ENCODE data around the gene SSR4.

SSR4 gene

DNA sequence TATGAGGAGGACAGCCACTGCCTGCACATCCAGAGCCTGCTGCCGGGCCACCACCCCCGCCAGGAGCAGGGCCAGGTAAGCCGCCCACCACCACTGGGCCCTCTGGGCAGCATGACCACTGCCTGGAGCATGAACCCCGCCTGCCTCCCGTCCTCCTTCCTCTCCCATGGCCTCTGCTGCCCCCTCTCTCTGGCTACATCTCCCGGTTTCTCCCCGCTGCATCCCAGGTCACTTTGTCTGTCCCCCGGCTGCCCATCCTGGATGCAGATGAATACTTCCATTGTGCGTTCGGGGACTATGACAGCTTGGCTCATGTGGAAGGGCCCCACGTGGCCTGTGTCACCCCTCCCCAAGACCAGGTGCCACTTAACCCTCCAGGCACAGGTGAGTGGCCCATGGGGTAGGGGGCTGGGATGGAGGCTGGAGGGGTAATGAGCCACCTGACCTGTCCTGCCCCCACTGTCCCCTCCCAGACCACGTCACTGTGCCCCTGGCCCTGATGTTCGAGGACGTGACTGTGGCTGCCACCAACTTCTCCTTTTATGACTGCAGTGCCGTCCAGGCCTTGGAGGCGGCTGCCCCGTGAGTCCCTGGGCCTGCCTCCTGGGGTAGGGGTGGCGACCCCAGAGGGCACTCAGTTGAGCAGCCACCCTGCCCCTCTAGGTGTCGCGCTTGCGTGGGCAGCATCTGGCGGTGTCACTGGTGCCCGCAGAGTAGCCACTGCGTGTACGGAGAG, 24.4 kb upstream of the SSR4 start:
- DNase-seq: no peak

DNA sequence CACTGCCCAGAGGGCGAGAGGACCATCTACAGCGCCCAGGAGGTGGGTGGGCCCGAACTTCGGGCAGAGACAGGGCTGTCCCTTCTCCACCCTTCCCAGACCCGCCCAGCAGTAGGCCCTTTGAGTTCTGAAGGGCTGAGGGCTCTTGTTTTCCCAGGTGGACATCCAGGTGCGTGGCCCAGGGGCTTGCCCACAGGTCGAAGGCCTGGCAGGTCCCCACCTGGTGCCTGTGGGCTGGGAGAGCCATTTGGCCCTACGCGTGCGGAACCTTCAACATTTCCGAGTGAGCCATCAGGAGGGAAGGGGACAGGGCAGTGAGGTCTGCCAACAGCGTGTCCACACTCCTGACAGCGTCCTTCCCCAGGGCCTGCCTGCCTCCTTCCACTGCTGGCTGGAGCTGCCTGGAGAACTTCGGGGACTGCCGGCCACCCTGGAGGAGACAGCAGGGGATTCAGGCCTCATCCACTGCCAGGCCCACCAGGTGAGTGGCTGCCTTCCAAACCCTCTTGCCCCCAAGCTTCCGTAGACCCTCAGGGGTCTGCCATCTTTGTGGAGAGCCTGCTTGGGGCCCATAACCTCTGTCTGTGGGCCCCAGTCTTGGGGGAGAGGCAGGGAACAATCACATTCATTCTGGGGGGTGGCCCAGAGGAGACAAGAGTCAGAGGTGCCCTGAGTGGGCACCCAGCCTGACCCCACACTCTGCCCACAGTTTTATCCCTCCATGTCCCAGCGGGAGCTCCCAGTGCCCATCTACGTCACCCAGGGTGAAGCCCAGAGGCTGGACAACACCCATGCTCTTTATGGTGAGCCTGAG, 23.7 kb upstream of the SSR4 start:
- DNase-seq: no peak

DNA sequence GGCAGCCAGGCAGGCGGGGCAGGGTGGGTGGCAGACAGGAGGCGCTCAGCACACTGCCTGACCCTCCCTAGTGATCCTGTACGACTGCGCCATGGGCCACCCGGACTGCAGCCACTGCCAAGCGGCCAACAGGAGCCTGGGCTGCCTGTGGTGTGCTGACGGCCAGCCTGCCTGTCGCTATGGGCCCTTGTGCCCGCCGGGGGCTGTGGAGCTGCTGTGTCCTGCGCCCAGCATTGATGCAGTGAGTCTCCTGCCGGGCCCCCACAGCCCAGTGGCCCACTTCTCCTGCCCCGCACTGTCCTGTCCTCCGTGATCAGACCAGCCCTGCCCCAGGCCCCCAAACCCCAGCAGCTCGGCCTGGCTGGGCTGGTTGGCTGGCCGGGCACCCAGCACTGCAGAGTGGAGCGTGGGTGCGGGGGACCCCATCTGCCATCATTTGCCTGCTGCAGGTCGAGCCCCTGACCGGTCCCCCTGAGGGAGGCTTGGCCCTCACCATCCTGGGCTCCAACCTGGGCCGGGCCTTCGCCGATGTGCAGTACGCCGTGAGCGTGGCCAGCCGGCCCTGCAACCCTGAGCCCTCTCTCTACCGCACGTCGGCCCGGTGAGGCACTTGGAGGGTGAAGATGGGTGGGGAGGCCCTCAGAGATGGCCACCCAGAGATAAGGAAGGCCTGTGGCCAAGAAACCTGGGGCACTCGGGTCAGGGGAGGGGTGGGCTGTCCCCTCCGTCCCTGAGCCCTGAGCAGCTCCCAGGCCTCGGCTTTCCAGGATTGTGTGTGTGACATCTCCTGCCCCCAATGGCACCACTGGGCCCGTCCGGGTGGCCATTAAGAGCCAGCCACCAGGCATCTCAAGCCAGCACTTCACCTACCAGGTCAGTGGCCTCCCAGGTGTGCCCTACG, 22.8 kb upstream of the SSR4 start:
- no peak for DNase-seq

DNA sequence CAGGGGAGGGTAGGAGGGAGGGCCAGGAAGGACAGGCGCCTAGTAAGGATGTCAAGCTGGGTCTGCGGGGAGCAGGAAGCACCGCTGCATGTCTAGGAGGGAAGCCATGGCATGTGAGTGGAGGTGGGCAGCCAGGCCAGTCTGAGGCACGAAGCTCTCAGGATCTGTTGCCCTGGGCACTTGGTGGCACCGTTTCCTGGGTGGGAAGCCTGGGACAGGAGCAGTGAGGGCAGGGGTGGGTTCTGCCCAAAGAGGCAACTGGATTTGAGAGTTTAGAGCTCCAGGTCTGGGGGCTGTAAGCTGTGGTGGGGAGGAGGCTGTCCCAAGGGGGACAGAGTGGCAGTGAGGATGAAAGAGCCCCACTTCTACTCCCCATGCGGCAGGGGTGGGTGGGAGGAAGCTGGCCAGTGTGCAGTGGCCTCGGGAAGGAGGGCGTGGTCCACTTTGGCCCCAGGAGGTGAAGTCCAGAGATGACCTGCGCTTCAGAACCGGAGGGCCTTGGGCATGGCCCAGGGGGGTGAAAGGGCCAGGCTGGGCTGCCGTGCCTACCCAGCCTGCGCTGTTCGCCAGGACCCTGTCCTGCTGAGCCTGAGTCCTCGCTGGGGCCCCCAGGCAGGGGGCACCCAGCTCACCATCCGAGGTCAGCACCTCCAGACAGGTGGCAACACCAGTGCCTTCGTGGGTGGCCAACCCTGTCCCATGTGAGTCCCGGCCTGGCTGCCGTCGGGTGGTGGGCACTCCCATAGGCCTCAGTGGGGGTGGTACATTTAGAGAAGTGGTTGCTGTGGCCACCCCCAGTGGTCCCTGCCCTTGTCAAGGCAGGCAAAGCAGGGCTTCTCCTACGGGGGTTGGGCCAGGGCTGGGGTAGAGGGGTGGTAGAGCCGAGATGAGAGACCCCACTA, 21.9 kb upstream of the SSR4 start:
- no peak for DNase-seq

DNA sequence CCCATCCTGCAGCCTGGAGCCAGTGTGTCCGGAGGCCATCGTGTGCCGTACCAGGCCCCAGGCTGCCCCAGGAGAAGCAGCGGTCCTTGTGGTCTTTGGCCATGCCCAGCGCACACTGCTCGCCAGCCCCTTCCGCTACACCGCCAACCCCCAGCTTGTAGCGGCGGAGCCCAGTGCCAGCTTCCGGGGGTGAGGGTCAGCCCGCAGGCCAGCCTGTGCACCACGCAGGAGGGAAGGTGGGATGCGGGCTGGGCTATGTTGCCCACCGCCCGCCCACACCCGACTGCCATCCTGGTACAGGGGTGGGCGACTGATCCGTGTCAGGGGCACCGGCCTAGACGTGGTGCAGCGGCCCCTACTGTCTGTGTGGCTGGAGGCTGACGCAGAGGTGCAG, 21.3 kb upstream of the SSR4 start:
- no peak for DNase-seq

DNA sequence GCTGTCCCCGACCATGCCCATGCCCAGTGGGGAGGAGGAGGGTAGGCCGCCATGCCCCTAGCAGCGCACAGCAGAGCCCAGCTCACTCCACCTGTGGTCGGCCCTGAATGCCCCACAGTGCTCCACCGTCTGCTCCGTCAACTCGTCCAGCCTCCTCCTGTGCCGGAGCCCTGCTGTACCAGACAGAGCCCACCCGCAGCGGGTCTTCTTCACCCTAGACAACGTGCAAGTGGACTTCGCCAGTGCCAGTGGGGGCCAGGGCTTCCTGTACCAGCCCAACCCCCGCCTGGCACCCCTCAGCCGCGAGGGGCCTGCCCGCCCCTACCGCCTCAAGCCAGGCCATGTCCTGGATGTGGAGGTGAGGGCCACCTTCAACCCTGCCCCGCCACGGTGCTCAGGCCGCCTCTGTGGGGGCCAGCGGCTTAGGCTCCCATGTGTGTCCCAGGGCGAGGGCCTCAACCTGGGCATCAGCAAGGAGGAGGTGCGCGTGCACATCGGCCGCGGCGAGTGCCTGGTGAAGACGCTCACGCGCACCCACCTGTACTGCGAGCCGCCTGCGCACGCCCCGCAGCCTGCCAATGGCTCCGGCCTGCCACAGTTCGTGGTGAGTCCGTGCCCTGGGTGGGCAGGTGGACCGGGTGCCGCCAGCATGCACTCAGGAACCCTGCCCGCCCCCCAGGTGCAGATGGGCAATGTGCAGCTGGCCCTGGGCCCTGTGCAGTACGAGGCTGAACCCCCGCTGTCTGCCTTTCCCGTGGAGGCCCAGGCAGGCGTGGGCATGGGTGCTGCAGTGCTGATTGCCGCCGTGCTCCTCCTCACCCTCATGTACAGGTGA, 20.5 kb upstream of the SSR4 start:
- no peak for DNase-seq

DNA sequence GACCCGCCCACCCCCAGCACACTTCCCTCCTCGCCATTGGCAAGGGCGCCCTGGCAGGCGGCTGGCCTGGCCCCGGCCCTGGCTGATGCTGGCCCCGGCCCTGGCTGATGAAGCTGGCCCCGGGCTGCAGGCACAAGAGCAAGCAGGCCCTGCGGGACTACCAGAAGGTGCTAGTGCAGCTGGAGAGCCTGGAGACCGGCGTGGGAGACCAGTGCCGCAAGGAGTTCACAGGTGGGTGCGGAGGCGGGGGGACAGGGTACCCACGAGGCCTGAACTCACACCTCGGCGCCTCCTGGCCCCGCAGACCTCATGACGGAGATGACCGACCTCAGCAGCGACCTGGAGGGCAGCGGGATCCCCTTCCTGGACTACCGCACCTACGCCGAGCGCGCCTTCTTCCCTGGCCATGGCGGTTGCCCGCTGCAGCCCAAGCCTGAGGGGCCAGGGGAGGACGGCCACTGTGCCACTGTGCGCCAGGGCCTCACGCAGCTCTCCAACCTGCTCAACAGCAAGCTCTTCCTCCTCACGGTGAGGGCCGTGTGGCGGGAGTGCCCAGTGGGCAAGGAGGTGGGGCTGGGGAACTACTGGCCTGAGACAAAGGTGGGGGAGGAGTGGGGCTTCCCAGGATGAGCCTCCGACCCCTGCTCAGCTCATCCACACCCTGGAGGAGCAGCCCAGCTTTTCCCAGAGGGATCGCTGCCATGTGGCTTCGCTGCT, 19.7 kb upstream of the SSR4 start:
- no peak for DNase-seq

DNA sequence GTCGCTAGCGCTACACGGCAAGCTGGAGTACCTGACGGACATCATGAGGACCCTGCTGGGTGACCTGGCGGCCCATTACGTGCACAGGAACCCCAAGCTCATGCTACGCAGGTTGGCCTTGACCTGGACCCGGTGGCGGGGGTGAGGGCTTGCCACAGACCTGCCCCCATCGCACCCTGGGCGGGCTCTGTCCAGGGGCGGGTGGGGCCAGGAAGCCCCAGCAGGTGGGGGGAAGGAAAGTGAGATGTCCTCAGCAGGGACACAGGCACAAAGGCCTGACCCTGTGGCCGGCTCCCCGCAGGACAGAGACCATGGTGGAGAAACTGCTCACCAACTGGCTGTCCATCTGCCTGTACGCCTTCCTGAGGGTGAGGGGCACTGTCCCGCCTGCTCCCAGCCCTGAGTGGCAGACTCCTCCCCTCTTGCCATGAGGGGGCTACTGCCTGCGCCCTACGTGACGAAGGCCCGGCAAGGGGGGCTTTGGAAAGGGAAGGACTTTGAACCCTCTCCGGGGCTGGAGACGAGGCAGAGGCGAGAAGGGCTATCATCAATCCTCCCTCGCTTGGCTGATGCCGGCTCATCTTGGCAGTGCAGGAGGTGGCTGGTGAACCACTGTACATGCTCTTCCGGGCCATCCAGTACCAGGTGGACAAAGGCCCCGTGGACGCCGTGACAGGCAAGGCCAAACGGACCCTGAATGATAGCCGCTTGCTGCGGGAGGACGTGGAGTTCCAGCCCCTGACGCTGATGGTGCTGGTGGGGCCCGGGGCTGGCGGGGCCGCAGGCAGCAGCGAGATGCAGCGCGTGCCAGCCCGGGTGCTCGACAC, 19.0 kb upstream of the SSR4 start:
- no peak for DNase-seq

DNA sequence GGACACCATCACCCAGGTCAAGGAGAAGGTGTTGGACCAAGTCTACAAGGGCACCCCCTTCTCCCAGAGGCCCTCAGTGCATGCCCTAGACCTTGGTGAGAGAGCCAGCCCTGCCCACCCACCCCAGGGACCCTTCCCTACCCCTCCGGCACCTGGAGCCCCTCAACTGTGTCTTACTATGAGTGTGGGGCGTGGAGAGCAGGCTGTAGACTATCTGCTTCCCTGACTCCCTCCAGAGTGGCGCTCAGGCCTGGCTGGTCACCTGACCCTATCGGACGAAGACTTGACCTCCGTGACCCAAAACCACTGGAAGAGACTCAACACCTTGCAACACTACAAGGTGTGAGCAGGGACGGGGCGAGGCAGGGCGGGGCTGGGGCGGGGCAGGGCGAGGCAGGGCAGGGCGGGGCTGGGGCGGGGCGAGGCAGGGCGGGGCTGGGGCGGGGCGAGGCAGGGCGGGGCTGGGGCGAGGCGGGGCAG, 18.3 kb upstream of the SSR4 start:
- DNase-seq: no peak

DNA sequence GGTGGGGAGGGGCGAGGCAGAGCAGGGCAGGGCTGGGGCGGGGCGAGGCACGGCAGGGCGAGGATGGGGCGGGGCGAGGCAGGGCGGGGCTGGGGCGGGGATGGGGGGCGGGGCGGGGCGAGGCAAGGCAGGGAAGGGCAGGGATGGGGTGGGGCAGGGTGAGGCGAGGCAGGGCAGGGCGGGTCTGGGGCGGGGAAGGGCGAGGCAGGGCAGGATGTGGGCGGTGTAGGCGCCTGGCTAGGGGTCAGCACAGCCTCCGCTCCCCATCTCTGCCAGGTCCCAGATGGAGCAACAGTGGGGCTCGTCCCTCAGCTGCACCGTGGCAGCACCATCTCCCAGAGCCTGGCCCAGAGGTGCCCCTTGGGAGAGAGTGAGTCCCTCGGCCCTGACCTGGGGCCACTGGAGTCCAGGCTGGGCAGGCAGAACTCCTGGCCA, 17.8 kb upstream of the SSR4 start:
- DNase-seq: no peak

DNA sequence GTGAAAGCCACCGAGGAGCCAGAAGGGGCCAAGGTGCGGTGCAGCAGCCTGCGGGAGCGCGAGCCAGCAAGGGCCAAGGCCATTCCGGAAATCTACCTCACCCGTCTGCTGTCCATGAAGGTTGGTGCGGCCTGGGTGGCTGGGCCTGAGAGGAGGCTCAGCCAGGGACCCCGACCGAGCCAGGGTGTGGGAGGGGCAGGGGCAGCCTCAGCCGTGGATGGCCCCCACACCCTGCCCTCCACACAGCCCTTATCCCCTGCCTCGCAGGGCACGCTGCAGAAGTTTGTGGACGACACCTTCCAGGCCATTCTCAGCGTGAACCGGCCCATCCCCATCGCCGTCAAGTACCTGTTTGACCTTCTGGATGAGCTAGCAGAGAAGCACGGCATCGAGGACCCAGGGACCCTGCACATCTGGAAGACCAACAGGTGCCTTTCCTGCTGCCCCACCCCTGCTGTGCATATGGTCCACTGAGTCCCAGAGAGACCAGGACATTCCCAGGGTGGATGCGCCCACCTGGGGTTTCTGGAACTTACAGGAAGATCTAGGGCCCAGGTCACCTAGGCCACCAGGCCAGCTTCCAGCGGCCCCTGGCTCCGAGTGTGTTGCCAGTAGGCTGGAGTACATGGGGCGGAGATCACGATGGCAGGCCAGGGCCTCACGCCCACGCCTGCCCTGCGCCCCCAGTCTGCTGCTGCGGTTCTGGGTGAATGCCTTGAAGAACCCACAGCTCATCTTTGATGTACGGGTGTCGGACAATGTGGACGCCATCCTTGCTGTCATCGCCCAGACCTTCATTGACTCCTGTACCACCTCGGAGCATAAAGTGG, 17.0 kb upstream of the SSR4 start:
- DNase-seq: no peak

DNA sequence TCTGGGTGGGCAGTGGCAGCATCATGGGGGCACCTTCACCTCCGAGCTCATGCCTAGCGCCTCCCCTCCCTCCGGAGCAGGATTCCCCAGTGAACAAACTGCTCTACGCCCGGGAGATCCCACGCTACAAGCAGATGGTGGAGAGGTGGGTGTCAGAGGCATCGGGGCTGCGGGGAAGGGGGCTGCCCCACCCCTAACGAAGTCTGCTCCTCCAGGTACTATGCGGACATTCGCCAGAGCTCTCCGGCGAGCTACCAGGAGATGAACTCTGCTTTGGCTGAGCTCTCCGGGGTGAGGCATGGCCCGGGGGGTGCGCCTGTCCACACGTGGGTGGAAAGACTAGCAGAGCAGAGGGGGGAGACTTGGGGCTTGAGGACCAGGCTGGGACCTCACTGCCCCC, 16.3 kb upstream of the SSR4 start:
- DNase-seq: no peak

DNA sequence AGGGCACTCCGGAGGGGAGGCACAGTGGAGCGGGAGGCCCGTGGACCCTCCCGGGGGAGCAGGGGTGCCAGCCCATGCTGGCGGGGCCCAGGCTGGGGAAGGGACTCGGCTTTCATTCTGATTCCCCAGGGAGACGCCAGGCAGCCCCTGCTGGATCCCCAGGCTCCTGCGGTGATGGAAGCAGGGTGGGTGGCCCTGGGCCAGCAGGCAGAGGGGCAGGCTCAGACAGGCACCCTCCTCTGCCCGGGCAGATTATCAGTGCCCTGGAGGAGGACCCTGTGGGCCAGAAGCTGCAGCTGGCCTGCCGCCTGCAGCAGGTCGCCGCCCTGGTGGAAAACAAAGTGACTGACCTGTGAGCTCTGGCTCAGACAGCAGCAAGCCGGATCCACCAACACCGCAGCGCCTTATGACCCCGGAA, 15.8 kb upstream of the SSR4 start:
- no peak for DNase-seq

DNA sequence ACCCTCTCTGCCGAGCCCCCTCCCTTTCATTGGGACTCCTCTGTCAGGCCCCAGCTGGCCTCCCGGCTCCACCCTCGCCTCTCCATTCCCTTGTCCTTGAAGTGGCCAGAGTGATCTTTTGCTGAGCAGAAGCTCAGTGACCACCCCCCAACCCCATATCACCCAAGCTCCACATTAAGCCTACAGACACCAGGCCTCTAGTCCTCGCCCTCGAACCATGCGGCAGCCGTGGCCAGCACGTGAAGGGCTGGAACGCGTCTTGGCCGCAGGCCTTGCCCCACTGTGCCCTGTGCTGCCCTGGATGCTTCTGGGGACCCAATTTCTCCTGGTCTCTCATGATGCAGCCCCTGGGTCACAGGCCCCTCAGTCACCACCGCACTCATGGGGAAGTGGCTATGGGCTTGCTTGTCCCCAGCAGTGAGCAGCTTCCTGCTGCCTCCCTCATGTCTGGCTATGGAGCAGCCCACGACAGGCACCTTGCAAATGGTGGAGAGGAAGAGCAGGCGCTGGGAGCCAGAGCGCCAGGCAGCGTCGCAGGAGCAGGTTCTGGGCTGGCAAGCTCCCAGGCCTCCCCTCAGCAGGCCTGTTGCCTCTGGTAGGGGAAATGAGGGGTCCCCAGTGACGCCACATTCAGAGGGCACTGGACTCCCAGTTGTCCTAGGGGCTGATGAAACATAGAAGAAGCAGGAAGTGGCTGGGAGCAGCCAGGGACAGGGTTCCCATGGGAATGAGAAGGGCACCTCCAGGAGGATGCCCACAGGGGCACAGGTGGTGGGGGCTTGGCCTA, 14.4 kb upstream of the SSR4 start:
- no peak for DNase-seq

DNA sequence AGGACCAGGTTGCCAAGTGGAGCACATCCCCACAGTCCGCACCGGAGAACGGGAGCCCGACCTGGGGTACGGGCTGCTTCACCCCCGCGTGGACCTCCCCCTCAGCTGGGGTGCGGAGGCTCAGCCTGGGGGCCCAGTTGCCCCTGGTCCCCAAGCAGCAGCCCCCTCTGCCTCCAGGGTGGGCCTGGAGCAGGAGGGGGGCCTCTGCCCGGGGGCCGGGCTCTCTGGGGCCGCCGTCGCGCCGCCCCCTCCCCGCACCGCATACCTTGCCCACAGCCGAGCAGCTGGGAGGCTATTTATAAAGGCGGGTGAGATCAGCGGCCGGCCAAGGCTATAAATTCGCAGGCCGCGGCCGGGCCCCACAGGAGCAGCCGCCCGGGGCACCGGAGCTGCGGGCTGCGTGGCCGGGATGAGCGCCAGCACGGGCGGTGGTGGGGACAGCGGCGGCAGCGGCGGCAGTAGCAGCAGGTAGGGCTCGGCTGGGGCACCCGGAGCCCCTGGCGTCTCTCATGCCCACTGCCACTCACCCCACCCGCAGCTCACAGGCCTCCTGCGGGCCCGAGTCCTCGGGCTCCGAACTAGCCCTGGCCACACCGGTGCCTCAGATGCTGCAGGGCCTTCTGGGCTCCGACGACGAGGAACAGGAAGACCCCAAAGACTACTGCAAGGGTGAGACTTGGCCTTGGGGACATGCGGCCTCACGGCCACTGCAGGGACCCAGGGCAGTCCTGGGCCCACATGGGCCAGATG, 13.6 kb upstream of the SSR4 start, which contains the start of gene SRPK3:
Gene SRPK3 (plus strand): TSS at position 364 of the 750 bp plus-strand sequence. CDS start 46 bp downstream, at position 410.
- DNase-seq: no peak

DNA sequence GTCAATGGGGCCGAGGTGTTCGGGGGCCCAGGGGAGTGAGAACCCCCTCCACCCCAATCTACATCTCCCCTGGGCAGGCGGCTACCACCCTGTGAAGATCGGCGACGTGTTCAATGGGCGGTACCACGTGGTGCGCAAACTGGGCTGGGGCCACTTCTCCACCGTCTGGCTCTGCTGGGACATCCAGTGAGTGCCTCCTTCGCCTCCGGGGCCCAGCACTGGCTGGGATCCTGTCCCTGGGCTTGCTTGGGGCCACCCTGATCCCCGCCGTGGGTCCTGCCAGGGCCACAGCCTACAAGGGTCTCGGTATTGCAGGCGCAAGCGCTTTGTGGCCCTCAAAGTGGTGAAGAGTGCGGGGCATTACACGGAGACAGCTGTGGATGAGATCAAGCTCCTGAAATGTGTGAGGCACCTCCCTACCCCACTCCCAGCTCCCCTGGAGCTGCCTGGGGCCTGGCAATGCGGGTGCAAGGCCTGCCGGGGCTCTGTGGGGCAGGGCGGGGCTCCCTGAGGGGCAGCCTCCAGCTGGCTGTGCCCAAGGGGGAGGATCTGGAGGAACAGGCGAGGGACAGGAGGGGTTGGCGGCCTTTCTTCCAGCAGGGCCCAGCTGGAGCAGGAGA, 12.9 kb upstream of the SSR4 start:
- no peak for DNase-seq

Data from stimulated activated CD4-positive, alpha-beta T cell treated with anti-CD3 and anti-CD28 coated beads, Interleukin-15, amount 100 ng/mL, for 24 hours (primary cell).